Karpas-422 (cell line): Measurements from ENCODE around the gene TMEFF2. TPM values are rescaled to one million over a fixed set of nuclear protein-coding genes. Genes with fewer than 3 reads are reported as not detected.

ENCODE experiments used
- DNase-seq: peaks from one replicate; pipeline ENCODE4 v3.0.0-alpha.2; 2015
- H2AFZ ChIP-seq: fragments of 200-600 bp; sonication (generic); 2 replicates; pipeline ENCODE4 v1.6.1; 2014; ENCODE audit warnings: antibody characterized with exemption, low read length, mixed read lengths
- H3K27ac ChIP-seq: fragments of 200-600 bp; sonication (generic); 2 replicates; pipeline ENCODE4 v1.5.1; 2014; ENCODE audit warnings: mild to moderate bottlenecking, low read length, moderate library complexity
- H3K27me3 ChIP-seq: fragments of 200-600 bp; sonication (generic); 2 replicates; pipeline ENCODE4 v1.6.1; 2014; ENCODE audit warnings: low read length, mixed read lengths
- H3K36me3 ChIP-seq: fragments of 200-600 bp; sonication (generic); 2 replicates; pipeline ENCODE4 v1.6.1; 2014; ENCODE audit warnings: low read length, mixed read lengths; ENCODE audit not compliant: insufficient read depth
- H3K4me1 ChIP-seq: fragments of 200-600 bp; sonication (generic); 2 replicates; pipeline ENCODE4 v1.6.1; 2014; ENCODE audit warnings: mild to moderate bottlenecking, low read length, mixed read lengths
- H3K4me2 ChIP-seq: fragments of 200-600 bp; sonication (generic); 2 replicates; pipeline ENCODE4 v1.6.1; 2014; ENCODE audit warnings: low read length, low read depth, mild to moderate bottlenecking; ENCODE audit not compliant: poor library complexity, severe bottlenecking
- H3K4me3 ChIP-seq: fragments of 200-600 bp; sonication (generic); 2 replicates; pipeline ENCODE4 v1.5.1; 2014; ENCODE audit warnings: mild to moderate bottlenecking, antibody characterized with exemption, low read length, mixed read lengths
- H3K79me2 ChIP-seq: fragments of 200-600 bp; sonication (generic); 2 replicates; pipeline ENCODE4 v1.6.1; 2014; ENCODE audit warnings: mild to moderate bottlenecking, low read length, mixed read lengths
- H3K9ac ChIP-seq: fragments of 200-600 bp; sonication (generic); 2 replicates; pipeline ENCODE4 v1.6.0; 2014; ENCODE audit warnings: low read length
- H3K9me2 ChIP-seq: fragments of 200-600 bp; sonication (generic), shearing (Covaris generic); replicated peaks from 2 replicates; pipeline ENCODE4 v1.6.0; 2014; ENCODE audit warnings: mild to moderate bottlenecking, low read length, moderate library complexity; ENCODE audit not compliant: insufficient read depth
- H3K9me3 ChIP-seq: fragments of 300-700, 200-600 bp; sonication (generic); 2 replicates; pipeline ENCODE4 v1.6.1; 2014; ENCODE audit warnings: low read length, mixed read lengths
- H4K20me1 ChIP-seq: fragments of 200-600 bp; sonication (generic); 2 replicates; pipeline ENCODE4 v1.6.1; 2014; ENCODE audit warnings: mild to moderate bottlenecking, antibody characterized with exemption, low read length, low read depth; ENCODE audit not compliant: insufficient read depth
- total RNA-seq: library from RNA; depleted of rRNA; stranded (reverse); fragments of >200 nt; shearing (Covaris generic); gene quantifications from 2 replicates; pipeline ENCODE4 v1.2.3, GENCODE V29; 2014; ENCODE audit warnings: low replicate concordance

Gene TMEFF2
- total RNA-seq, 1 experiment from 2014 or later: not detected

DNA sequence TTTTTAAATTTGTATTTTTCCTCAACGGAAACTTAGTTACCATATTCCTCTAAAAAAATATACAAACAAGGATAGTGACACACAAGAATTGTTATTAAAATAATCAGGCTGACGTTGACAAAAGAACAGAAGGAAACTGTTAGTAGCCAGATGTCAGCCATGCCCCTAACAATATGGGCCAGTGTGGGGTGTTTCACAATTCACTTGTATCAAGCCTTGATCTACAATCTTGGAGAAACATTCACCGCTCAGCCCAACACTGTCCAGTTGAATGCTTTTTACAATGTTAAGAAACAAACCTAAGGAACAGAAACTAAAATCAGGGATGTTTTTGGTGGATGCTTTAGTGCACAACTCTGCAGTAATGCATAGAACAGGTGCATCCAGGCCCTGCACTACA is 44.6 kb downstream of the TMEFF2 start:
- H3K9ac ChIP-seq: no peak overlapping the region
- no peaks in the 10 kb centered on the region for H3K9me3 ChIP-seq
- DNase-seq: no peak
- no peaks in the 10 kb centered on the region for H3K27me3 ChIP-seq
- no peaks in the 10 kb centered on the region; the same call in 1 of the 2 replicates for H3K9me2 ChIP-seq
- no peak overlapping the region for H3K4me3 ChIP-seq
- H4K20me1 ChIP-seq: no peaks in the 10 kb centered on the region
- H3K27ac ChIP-seq: no peak overlapping the region
- no peak overlapping the region for H2AFZ ChIP-seq
- no peaks in the 10 kb centered on the region for H3K79me2 ChIP-seq
- no peaks in the 10 kb centered on the region for H3K36me3 ChIP-seq
- peaks cover 8% of the 10 kb centered on the region for H3K4me1 ChIP-seq
- H3K4me2 ChIP-seq: no peak overlapping the region

DNA sequence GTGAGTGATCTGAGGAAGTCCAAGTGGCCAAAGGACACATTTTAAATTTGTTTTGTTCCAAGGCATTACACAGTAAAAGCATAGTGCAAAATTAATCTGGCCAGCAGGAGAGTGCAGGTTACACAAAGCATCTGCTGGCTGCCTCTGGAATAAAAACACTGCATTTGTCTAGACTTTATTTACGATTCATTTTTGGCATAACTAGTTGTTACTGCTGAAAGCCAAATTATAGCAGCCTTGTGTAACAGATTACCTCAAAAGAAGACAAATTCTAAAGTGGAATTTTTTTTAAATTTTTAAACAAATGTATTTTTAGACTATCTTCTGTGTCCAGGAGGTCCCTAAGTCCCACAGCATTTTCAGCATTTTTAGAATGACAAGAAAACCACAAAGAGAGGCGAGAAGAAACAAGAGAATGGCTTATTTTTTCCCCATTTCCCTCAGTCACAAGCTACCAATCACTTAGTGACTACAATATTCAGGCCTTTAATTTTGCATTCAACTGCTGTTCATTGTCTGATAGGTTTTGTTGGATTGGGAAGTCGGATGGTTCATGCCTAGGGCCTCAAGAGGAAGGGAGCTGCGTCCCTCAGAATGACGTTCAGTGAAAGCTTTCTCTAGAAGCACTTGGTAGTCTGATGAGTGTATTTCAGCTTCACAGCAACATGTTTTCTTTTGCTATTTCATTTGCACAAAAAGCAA is 46.0 kb downstream of the TMEFF2 start:
- peaks cover 8% of the 10 kb centered on the region for H3K4me1 ChIP-seq
- H3K36me3 ChIP-seq: no peaks in the 10 kb centered on the region
- H3K4me2 ChIP-seq: no peak overlapping the region
- DNase-seq: no peak
- no peak overlapping the region for H3K27ac ChIP-seq
- no peaks in the 10 kb centered on the region for H3K9me3 ChIP-seq
- H3K9me2 ChIP-seq: no peaks in the 10 kb centered on the region; the same call in 1 of the 2 replicates
- no peak overlapping the region for H2AFZ ChIP-seq
- H3K4me3 ChIP-seq: no peak overlapping the region
- no peaks in the 10 kb centered on the region for H3K79me2 ChIP-seq
- H3K27me3 ChIP-seq: no peaks in the 10 kb centered on the region
- H3K9ac ChIP-seq: no peak overlapping the region
- no peaks in the 10 kb centered on the region for H4K20me1 ChIP-seq

DNA sequence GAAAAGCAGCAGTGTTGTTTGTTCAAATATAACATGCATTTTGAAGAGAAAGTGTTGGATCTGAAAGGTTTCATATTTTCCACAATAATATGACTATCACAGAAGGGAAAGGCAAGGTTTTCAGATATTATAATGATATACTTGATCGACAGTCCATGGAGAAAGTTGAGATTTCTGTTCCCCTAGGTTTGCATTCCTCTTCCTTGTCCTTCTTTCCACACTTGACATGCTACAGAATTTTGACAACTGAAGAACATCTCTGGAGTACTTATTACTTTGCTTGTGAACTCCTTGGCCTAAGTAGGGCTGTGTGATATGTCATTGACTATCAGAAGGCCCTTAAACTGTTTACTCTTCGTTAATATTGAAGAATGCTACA is 46.5 kb downstream of the TMEFF2 start:
- Histone ChIP-seq H3K9me3 (no peaks in the 10 kb centered on the region), H3K79me2 (no peaks in the 10 kb centered on the region), H3K36me3 (no peaks in the 10 kb centered on the region), H3K9me2 (no peaks in the 10 kb centered on the region; the same call in 1 of the 2 replicates), H3K4me2 (no peak overlapping the region), H3K4me3 (no peak overlapping the region), H3K27me3 (no peaks in the 10 kb centered on the region), H3K27ac (no peak overlapping the region), H2AFZ (no peak overlapping the region), H3K9ac (no peak overlapping the region), H4K20me1 (no peaks in the 10 kb centered on the region), H3K4me1 (peaks cover 8% of the 10 kb centered on the region)
- DNase-seq: no peak

DNA sequence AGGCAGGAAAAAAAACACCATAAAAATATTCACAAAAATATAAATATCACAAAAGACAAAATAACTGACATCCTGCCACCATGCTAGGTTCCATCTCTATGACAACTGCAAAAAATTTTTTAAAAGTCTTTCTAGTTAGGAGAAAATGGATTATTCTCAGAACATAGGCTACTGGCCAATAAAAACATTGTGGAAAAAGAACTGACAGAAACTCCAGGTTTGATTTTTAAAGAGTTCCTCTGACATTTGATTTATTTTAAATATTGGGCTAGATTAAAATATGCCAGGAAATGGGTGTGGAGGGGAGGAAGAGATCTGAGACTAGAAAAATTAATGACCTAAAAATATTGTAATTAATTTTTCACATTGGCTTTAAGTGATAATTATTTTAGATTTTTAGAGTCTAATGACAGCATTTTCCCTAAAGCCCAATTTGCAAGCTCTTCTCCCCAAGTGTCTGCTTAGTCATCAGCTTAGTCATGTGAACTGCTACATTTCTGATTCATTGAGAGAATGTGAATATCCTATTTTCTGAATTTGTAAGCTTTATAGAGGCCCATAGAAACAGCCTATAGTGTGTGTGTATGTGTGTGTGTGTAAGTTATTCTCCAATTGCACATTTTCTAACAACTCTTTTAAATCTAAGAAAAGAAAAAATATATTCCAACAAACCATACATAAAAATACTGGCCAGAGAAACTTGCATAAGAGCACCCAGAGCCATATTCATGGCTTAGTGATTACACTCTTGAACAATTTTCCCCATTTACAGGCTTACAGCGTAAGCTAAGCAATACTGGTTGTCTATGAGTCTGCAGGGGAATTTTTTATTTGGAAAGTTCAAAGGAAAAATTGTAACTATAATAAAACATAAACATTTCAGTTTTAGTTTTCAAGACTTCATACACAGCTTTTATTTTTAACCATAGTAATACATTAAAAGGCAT is 48.4 kb downstream of the TMEFF2 start:
- H3K79me2 ChIP-seq: no peaks in the 10 kb centered on the region
- DNase-seq: no peak
- H3K27me3 ChIP-seq: no peaks in the 10 kb centered on the region
- H4K20me1 ChIP-seq: no peaks in the 10 kb centered on the region
- H3K4me3 ChIP-seq: no peak overlapping the region
- H3K27ac ChIP-seq: no peak overlapping the region
- no peak overlapping the region for H3K9ac ChIP-seq
- no peaks in the 10 kb centered on the region for H3K9me3 ChIP-seq
- no peak overlapping the region for H2AFZ ChIP-seq
- no peaks in the 10 kb centered on the region for H3K4me1 ChIP-seq
- H3K9me2 ChIP-seq: no peaks in the 10 kb centered on the region
- no peak overlapping the region for H3K4me2 ChIP-seq
- no peaks in the 10 kb centered on the region for H3K36me3 ChIP-seq

DNA sequence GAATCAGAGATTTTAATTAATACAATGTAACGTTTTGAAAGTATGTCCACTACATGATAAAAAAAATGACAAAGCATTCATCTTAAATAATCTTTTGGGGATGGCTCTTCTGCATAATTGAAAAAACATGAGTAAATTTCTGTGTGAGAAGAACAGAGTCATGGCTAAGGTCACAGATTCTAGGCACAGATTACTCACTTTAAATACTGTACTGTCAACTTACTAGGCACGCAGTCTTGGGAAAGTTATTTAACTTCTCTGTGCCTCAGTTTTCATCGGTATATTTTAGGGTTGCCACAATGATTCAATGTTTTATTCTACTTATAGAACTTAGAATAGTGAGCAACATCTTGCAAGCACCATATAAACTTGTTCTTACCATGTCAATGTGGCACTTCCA is 49.2 kb downstream of the TMEFF2 start:
- Histone ChIP-seq H3K9me2 (no peaks in the 10 kb centered on the region), H3K36me3 (no peaks in the 10 kb centered on the region), H3K4me2 (no peak overlapping the region), H2AFZ (no peak overlapping the region), H3K9ac (no peak overlapping the region), H3K27me3 (no peaks in the 10 kb centered on the region), H3K27ac (no peak overlapping the region), H4K20me1 (no peaks in the 10 kb centered on the region), H3K79me2 (no peaks in the 10 kb centered on the region), H3K4me3 (no peak overlapping the region), H3K4me1 (no peaks in the 10 kb centered on the region), H3K9me3 (no peaks in the 10 kb centered on the region)
- DNase-seq: no peak

DNA sequence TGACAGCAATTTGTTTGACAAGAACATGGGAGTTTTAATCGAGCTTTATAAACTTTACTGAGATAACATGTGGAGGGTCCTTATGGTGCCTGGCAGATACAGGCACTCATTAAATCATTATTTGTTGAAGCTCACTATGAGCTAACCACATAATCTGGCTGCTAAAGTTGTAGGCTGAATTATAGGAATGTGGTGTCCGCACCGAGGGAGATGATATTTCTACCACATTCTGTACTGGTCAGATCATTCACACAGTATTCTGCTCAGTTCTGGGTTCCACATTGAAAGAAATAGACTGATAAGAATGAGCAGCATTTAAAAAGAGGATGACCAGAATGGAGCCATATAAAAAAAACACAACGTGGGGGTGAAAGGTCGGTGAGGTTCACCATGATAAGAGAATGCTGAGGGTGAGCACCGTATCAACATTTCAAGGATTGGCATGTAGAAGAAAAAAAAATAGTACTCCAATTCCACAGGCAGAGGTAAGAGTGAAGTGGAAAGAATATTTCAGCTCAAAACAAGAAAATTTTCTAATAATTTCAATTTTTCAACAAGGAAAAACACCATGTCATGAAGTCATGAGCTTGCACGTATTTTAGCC is 54.4 kb downstream of the TMEFF2 start:
- DNase-seq: no peak
- H3K9ac ChIP-seq: no peak overlapping the region
- no peaks in the 10 kb centered on the region for H3K9me3 ChIP-seq
- no peaks in the 10 kb centered on the region for H3K4me1 ChIP-seq
- no peak overlapping the region for H3K27ac ChIP-seq
- no peaks in the 10 kb centered on the region for H3K79me2 ChIP-seq
- H3K9me2 ChIP-seq: no peaks in the 10 kb centered on the region
- no peak overlapping the region for H3K4me3 ChIP-seq
- H3K4me2 ChIP-seq: no peak overlapping the region
- H4K20me1 ChIP-seq: no peaks in the 10 kb centered on the region
- no peaks in the 10 kb centered on the region for H3K36me3 ChIP-seq
- no peaks in the 10 kb centered on the region for H3K27me3 ChIP-seq
- no peak overlapping the region for H2AFZ ChIP-seq

DNA sequence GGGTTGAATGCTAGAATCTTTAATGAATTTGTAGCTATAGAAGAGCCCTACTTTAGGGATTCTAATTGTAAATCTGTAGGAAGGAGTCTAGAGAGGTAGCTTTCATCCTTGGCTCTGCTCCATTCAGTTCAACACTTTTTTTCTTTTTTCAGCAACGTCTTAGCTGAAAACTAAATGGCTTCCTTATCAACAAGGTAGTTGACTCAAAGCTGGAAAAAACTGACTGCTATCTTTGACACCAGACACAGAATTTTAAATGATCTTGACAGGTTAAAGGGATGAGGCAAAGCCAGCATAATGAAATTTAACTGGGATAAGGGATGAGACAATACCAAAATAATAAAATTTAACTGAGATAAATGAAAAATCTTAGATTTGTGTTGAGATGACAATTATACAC is 54.9 kb downstream of the TMEFF2 start:
- no peak overlapping the region for H2AFZ ChIP-seq
- no peak for DNase-seq

DNA sequence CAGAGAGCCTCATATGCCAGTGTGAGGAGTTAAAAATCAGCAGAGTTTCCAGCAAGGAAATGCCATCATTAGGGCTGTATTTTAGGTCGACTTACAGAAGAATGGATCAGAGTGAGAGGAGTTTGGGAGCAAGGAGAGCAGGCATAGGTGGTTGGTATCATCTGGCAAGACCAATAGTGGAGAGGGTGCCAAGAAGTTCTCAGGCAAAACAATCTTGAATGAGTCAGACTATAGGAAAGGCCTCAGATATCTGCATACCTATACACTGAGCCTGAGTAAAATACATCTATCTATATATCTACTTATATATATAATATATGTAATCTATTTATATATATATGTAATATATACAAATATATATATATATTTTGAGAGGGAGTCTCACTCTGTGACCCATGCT is 57.3 kb downstream of the TMEFF2 start:
- Histone ChIP-seq H2AFZ (no peak overlapping the region), H3K9me2 (no peaks in the 10 kb centered on the region), H3K4me3 (no peak overlapping the region), H3K27me3 (no peaks in the 10 kb centered on the region), H3K4me2 (no peak overlapping the region), H3K4me1 (no peaks in the 10 kb centered on the region), H3K9ac (no peak overlapping the region), H4K20me1 (no peaks in the 10 kb centered on the region), H3K79me2 (no peaks in the 10 kb centered on the region), H3K27ac (no peak overlapping the region), H3K36me3 (no peaks in the 10 kb centered on the region), H3K9me3 (no peaks in the 10 kb centered on the region)
- DNase-seq: no peak

More for the DNA sequence above, 54.9 kb downstream of the TMEFF2 start:
- Histone ChIP-seq H3K9me3 (no peaks in the 10 kb centered on the region), H3K9ac (no peak overlapping the region), H4K20me1 (no peaks in the 10 kb centered on the region), H3K4me3 (no peak overlapping the region), H3K9me2 (no peaks in the 10 kb centered on the region), H3K4me1 (no peaks in the 10 kb centered on the region), H3K4me2 (no peak overlapping the region), H3K36me3 (no peaks in the 10 kb centered on the region), H3K27me3 (no peaks in the 10 kb centered on the region), H3K27ac (no peak overlapping the region), H3K79me2 (no peaks in the 10 kb centered on the region)
